ENCODE measurements around the gene MEF2B. TPM values are rescaled to one million over a fixed set of nuclear protein-coding genes. Genes with fewer than 3 reads are reported as not detected.
"Not testable (repeated sequence)": the region's sequence is repeated elsewhere in the genome, so short reads cannot be mapped to it uniquely, and the experiment has no call there.

Gene MEF2B
- total RNA-seq, 1 experiment from 2014 or later: not detected

GRCh38 chr19:19131989-19132388 lies 38.1 kb downstream of the MEF2B start:
- DNase-seq (ENCODE audit: low read depth): no peak

DNA sequence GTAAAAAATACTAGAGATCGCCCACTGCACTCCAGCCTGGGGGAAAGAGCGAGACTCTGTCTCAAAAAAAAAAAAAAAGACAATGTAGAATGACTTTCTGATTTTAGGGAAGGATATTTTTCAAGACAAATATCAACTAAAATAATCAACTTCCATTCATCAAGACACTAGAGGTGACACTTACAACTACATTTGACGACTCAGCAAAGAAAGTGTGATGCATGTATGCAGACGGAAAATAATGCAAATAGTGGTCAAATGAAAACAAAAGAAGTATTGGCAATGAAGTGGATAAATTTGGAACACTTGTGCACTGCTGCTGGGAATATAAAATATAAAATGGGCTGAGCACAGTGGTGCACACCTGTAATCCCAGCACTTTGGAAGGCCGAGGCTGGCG lies 44.0 kb downstream of the MEF2B start:
- no peak for DNase-seq (ENCODE audit: low read depth)

DNA sequence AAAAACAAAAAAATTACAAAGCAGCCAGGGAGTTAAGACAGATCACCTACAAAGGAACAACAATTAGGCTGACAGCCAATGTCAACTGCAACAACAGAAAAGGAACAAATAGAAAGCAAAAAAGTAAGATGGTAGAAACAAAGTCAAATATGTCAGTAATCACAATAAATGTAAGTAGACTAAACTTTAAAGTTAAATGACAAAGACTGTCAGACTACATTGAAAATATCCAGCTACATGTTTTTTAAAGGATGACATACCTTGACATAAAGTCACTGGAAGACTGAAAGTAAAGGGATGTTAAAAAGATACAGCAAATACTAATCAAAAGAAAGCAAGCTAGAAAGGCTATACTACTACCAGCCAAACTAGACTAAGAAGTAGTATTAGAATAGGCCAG lies 46.7 kb downstream of the MEF2B start:
- no peak for DNase-seq (ENCODE audit: low read depth)

GRCh38 chr19:19122902-19123301 lies 47.2 kb downstream of the MEF2B start:
- no peak for DNase-seq (ENCODE audit: low read depth)

DNA sequence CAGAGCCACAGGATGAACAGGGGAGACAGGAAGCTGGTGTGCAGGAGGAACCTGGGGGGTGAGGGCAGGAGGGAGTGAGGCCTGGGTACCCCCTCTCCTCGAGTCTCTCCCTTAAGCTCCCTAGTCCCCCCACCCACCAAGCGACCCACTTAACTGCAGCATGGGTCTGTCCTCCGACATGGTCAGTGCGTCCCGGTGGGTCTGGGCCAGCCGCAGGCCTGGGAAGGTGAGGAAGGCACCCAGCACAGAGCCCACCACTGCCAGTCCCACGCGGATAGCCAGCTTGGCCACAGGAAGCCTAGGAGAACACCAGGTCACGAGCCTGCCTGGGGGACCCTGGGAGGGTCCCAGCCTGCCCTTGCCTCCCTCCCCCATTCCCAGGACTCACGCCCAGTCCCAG lies 48.7 kb downstream of the MEF2B start:
- no peak for DNase-seq (ENCODE audit: low read depth)

DNA sequence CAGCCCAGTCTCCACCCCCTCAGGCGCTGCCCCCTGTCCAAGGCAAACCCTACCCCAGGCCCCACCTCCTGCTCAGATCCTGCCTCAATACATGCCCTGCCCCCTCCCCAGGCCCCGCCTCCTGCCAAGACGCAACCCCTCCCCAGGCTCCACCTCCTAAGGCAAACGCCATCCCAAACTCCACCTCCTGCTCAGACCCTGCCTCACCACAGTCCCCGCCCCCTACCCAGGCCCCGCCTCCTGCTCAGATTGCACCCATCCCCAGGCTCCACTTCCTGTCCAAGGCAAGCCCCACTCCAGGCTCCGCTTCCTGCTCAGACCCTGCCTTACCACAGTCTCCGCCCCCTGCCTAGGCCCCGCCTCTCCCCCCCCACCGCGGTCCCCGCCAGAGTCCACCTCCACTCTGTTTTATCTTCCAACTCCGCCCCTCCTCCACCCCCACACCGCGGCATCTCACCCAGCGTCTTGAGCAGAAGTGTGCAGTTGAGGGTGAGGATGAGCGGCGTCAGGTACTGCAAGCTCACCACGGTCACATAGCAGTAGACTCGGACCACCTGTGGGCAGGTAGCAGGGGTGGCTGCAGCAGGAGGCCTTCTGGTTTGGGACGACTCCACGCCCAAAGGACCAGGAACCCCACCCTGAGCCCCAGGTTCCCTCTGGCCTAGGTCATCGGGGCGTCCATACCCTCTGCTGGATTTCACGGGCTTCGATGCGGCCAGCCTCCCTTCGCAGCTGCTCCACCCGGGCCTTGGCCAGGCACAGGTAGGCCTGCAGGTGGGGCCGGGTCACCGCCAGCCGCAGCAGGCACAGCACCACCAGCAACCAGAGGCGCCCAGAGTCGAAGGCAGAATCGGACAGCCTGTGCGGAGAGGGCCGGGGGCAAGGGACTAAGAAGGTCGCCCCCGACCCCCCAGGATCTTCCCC lies 49.5 kb downstream of the MEF2B start:
- peak; percentile 25 for DNase-seq (ENCODE audit: low read depth)

DNA sequence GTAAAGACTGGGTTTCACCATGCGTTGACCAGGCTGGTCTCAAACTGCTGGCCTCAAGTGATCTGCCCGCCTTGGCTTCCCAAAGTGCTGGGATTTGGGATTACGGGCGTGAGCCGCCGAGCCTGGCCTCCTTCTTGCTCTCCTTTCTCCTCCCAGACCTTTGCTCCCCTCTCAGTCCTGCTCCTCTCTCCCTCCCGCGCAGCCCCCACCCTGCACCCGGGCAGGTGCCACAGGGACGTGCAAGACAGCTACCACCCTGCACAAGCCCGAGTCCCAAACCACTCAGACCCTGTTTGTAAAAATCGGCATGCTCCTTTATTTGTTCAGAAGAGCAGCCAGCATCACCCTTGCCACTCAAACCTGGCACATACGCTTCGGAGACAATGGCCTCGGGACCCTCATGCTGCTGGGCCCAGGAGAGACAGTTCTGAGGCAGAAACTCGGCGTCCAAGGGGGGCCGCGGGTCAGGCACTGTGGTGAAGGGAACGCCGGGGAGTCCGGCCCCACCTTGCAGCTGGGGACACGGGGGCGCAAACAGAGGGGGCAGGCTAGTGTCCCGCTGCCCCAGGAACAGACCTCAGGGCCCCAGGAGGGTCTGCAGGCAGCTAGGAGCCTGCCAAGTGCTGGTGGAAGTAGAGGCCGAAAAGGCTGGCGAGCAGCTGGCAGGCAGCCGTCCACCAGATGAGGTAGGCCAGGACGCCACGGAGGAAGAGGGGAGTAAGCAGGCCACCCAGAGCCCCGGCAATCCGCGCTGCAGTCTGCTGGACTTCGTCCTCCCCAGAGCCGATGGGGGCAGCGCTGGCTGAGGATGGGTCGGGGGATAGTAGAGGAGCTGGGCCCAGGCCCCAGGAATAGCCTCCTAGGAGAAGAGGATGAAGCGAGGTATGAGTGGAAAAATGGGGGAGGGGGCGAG lies 50.5 kb downstream of the MEF2B start:
- DNase-seq (ENCODE audit: low read depth): no peak

DNA sequence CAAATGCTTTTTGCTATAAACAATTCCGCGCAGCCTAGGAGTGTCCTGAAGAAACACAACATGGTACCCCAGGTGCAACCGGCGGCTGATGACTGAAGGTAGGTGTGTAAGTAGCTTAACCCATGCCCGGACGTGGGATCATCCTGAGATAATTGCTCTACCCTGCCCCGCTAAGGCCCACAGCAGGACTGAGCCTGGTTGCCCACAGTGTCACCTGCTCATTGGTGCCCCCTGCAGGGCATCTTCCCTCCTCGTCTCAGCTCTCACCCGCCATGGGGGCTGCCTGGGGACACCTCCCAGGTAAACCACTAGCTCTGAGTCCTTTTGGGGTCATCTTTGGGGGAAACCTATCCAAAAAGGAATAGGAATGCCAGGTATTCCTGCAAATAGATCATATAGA lies 54.1 kb downstream of the MEF2B start:
- DNase-seq (ENCODE audit: low read depth): no peak

- peak; percentile 36 for DNase-seq (ENCODE audit: low read depth)
These were observed 56.9 kb downstream of the MEF2B start for GRCh38 chr19:19113040-19113626.

DNA sequence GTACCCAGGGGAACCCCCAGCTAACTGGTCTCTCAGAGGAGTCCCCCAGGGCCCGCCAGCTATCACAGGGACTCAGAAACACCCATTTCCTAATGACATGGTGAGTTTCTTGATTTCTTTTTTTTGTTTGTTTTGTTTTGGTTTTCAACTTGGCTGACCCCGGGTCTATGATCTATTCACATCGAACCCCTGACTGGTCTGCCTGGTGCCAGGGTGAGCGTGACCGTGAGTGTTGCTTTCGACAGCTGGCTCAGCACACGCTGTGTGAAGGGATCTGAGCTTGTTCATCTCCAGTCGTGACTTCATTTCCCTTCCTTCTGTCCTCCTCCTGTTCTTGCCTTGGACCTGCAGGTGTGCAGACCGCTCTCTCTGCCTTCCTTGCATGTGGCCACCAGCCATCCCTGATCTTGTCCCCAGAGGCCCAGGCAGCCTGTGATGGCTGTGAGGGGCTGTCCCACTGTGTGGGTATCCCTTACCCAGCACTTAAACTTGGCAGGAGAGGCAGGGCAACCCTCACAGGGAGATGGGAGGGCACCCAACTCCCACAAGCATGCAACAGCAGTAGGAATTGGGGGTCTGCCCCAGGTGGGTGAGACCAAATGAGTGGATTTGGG lies 58.0 kb downstream of the MEF2B start:
- DNase-seq (ENCODE audit: low read depth): no peak

DNA sequence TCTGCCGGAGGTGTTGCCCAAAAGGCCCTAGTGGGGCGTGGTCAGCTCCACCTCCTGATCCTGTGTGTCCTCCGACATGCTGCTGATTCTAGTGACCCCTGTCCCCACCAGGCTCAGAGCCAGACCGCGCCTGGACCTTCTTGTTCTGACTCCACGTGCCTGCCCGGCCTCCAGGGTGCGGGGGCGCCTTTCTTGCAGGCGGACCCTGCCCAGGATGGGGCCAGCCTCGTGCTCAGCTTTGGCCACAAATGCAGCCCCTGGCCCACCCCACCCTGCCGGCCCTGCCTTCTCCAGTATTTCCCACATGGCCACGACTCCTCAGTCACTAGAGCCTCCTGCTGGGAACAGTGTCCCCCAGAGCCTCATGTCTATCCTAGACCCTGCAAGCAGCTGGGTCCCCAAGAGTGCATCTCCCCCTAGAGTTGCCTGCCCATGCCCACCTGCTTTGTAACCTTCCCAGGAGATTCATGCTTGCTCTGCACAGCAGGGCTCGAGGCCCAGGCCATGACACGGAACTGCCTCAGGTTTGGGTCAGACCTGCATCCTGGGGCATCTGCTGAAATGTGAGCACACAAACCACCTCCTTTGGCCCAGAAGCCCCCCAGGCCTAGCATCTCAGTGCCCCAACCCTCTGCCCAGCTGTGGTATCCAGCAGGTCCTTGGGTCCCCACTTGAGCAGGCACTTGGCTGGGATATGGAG lies 58.8 kb downstream of the MEF2B start:
- no peak for DNase-seq (ENCODE audit: low read depth)

GRCh38 chr19:19110410-19111135 lies 59.5 kb downstream of the MEF2B start:
- no peak for DNase-seq (ENCODE audit: low read depth)

- no peak for DNase-seq (ENCODE audit: low read depth)
These were observed 60.5 kb downstream of the MEF2B start for GRCh38 chr19:19109601-19110000.

- no peak for DNase-seq (ENCODE audit: low read depth)
These were observed 62.4 kb downstream of the MEF2B start for GRCh38 chr19:19107654-19108053.

DNA sequence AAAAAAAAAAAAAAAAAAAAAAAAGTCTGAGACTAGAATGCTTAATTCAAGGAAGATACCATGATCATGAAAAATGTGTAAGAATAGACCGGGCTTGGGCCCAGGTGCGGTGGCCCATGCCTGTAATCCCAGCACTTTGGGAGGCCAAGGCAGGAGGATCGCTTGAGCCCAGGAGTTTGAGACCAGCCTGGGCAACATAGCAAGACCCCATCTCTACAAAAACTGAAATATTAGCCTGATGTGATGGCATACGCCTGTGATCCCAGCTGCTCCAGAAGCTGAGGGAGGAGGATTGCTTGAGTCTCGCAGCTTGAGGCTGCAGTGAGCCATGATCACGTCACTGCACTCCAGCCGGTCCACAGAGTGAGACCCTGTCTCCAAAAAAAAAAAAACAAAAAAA lies 63.1 kb downstream of the MEF2B start:
- not testable (repeated sequence) for DNase-seq (ENCODE audit: low read depth)

- no peak for DNase-seq (ENCODE audit: low read depth)
These were observed 64.0 kb downstream of the MEF2B start for GRCh38 chr19:19106056-19106551.

DNA sequence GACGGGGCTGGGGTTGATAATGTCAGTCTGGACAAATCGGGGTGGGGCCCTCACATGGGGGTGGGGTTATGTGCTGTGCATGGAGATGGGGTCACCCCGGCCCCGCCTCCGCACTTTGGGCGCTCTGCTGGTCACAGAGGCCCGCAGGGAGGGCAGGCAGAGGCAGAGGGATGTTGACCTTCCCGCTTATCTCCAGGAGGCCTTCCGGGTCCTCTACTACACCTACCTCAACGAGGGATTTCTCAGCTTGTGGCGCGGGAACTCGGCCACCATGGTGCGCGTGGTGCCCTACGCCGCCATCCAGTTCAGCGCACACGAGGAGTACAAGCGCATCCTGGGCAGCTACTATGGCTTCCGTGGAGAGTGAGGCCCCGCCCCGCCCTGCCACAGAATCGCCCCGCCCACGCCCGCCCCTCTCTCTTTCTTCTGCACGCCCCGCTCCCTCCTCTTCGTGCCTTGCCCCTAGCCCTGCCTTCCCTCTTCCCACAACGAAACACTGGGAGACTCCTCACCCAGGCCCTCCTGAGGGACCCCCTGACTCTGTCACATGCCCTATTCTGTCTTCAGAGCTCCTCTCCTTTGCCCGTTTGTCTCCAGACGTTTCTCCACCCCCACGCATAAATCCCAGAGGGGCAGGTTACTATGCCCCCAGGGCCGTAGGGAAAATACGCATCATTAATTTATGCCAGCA lies 64.6 kb downstream of the MEF2B start:
- no peak for DNase-seq (ENCODE audit: low read depth)

DNA sequence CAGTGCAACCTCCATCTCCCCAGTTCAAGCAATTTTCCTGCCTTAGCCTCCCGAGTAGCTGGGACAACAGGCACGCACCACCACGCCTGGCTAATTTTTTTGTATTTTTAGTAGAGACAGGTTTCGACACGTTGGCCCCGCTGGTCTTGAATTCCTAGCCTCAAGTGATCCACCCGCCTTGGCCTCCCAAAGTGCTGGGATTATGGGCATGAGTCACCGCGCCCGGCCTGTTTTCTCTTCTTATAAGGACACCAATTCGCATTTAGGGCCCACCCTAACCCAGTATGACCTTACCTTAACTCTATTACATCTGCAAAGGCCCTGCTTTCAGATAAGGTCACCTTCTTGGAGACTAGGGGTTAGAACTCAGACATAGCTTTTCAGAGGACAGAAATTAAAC lies 66.9 kb downstream of the MEF2B start:
- DNase-seq (ENCODE audit: low read depth): no peak

- not testable (repeated sequence) for DNase-seq (ENCODE audit: low read depth)
These were observed 67.5 kb downstream of the MEF2B start for GRCh38 chr19:19102566-19102965.

Measured in HT1080 (cell line).